Stimulated activated CD4-positive, alpha-beta T cell treated with anti-CD3 and anti-CD28 coated beads, Interleukin-1b, Interleukin-23, amount 100 ng/mL, for 4 hours (primary cell): Measurements from ENCODE around the gene HOXC9.
A peak's percentile ranks its signal among the peaks of the same experiment; 100 is the strongest.

Source experiments
- DNase-seq, 2 donors: peaks; one replicate each; pipeline ENCODE4 v3.0.0-alpha.2; 2020; ENCODE audit warnings: low read depth in 2 of 2

Gene HOXC9

GRCh38 chr12:54028314-54029201 is 28.6 kb downstream of the HOXC9 start, which contains the start of gene HOXC6:
Gene HOXC6 (plus strand): TSS chr12:54028440. CDS start chr12:54028522, 82 bp downstream.
- DNase-seq: no peak

DNA sequence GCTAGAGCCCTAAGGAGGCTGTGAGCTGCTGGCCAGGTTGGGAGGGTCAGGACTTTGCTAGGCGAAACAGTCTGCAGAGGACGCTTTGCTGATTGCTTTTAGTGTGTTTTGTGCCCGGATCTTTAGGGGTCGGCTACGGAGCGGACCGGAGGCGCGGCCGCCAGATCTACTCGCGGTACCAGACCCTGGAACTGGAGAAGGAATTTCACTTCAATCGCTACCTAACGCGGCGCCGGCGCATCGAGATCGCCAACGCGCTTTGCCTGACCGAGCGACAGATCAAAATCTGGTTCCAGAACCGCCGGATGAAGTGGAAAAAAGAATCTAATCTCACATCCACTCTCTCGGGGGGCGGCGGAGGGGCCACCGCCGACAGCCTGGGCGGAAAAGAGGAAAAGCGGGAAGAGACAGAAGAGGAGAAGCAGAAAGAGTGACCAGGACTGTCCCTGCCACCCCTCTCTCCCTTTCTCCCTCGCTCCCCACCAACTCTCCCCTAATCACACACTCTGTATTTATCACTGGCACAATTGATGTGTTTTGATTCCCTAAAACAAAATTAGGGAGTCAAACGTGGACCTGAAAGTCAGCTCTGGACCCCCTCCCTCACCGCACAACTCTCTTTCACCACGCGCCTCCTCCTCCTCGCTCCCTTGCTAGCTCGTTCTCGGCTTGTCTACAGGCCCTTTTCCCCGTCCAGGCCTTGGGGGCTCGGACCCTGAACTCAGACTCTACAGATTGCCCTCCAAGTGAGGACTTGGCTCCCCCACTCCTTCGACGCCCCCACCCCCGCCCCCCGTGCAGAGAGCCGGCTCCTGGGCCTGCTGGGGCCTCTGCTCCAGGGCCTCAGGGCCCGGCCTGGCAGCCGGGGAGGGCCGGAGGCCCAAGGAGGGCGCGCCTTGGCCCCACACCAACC is 29.8 kb downstream of the HOXC9 start:
- no peak for DNase-seq

DNA sequence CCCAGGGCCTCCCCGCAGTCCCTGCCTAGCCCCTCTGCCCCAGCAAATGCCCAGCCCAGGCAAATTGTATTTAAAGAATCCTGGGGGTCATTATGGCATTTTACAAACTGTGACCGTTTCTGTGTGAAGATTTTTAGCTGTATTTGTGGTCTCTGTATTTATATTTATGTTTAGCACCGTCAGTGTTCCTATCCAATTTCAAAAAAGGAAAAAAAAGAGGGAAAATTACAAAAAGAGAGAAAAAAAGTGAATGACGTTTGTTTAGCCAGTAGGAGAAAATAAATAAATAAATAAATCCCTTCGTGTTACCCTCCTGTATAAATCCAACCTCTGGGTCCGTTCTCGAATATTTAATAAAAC is 30.5 kb downstream of the HOXC9 start:
- no peak for DNase-seq

GRCh38 chr12:54030889-54031471 is 31.0 kb downstream of the HOXC9 start:
- no peak for DNase-seq

- DNase-seq: no peak
These were observed 31.5 kb downstream of the HOXC9 start for GRCh38 chr12:54031480-54031879.

- no peak for DNase-seq
These were observed 32.2 kb downstream of the HOXC9 start for GRCh38 chr12:54032086-54032619.

GRCh38 chr12:54032627-54033100 is 32.7 kb downstream of the HOXC9 start, which contains the start of gene HOXC5:
Gene HOXC5 (plus strand): TSS chr12:54033050. CDS start chr12:54033123, 73 bp downstream.
- peak; percentile 51 to 52 for DNase-seq

GRCh38 chr12:54033106-54033979 is 33.4 kb downstream of the HOXC9 start:
- no peak for DNase-seq

- DNase-seq: no peak
These were observed 34.2 kb downstream of the HOXC9 start for GRCh38 chr12:54033980-54034784.

- DNase-seq: no peak
These were observed 34.9 kb downstream of the HOXC9 start for GRCh38 chr12:54034785-54035310.

DNA sequence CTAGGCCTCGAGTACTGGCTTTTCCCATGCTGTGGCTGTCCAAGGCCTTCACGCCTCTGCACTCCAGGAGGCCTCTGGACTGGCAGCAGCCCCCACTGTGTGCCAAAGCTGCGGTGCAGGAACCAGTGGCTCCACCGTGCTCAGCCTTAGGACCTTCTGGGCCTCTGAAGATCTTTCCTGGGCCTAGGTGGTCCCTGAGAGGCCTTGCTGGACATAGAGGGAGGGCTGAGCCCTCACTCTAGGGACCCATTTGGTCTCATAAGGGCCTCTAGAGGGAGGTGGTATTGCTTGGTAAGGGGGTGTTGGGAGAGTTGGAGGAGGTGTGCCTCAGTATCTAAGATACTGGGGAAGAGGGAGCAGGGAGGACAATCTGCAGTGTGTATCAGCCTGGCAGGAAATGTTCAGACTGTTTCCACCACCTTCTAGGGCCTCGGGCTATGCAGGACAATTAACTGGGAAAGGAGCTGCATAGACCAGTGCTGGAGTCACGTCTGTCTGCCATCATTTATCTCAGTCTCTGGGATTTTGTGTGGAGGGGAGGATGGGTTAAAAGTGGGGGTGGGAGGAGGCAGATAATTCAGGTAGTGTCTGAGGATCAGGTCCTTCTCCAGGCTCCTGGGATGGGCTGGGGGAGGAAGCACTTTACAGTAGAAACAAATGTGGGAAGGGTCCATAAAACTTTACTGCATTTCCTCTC is 35.8 kb downstream of the HOXC9 start:
- no peak for DNase-seq

DNA sequence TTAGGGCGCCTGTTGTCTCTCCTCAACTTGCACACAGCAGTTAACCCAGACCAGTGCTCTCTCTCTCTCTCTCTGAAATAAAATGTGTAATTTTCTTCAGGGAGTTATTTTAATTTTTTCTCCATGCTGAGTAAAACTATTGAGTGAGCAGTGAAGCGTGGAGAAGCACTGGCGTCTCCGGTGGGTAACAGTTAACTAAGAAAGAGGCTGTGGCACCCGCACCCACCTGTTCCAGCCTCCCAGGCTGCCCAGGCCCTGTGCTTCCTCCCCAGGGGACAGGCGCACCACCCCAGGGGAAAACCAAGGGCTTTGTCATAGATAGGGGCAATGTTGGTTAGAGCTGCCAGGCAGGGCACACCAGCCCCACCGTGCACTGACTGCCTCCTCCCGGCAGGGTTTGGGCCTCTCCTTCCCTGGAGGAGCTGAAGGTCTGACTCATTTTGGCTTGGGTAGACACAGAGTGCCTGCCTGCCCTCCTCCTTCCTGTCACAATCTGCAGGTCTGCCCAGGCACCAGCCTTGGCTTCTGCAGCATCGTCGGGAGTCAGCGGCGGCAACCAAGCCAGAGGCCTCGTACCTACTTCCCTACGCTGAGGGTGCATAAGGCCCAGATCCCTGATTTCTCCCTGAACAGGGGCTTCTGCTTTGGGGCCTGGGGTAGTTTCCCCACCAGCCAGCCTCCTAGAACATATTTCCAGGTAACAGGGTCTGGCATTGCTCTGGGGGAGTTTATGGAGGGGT is 36.8 kb downstream of the HOXC9 start:
- no peak for DNase-seq

DNA sequence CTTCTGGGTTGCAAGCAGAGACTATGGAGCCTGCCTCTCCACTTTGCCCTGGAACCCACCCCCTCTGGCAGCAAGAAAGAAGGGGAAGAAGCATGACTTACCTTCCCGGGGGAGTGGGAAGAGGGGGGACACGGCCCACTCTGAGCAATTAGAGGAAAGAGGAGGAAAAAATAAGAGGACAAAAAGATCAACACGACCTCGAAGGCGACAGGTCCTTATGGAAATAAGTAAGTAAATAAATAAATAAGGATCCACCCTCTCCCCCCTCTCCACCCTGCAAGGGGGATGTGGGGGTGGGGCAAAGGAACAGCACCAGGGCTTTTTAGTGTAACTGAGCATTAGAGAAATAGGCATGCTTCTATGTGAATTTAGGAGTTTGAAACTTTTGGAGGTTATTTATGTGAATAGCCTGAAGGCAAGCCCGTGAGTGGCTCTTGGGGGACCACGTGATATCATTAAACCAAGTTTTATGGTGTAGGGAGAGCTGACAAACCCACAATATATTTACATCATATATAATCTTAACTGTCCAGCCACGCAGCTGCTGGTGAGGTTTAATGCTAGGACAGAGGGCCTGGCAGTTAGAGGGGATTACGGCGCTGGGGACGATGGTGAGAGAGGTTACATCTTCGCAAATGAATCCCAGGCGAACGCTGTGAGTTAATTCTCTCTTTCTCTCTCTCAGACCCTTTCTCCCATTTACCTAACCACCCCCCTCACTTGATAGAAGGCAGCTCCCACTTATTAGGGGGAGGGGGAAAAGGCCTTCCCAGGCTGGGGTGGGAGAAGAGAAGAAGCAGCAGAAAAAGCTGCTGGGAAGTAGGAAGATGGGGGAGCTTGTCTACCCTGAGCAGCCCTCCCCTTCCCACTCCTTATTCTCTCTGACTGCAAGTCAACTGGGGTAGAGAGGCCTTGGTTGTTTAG is 37.7 kb downstream of the HOXC9 start:
- DNase-seq: no peak

DNA sequence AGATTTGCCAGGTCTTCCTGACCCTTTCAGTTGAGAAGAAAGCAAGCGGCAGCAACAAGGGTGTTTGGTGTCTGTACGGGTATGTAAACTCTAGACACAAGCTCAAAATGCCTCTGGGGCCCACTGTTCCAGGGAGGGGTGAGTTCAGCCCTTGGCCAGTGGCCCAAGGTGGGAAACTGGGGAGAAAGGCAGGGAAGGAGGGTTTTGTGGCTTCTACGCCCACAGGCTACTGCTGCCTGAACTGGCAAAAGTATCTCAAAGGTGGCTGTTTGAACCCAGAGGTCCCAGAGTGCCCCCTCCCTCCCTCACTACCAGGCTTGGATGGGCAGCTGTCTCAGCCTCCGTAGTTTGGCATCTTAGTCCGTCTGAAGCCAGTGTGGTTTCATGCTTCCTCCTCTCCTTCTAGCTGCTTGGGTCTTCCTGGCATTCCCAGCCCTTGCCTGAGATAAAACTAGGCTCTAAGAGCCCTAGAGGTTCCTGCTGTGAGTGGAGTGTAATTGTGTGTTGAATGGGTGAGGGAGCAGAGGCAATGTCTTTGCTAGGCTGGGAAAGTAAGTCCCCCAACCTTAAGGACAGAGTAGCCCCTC is 38.4 kb downstream of the HOXC9 start:
- no peak for DNase-seq

DNA sequence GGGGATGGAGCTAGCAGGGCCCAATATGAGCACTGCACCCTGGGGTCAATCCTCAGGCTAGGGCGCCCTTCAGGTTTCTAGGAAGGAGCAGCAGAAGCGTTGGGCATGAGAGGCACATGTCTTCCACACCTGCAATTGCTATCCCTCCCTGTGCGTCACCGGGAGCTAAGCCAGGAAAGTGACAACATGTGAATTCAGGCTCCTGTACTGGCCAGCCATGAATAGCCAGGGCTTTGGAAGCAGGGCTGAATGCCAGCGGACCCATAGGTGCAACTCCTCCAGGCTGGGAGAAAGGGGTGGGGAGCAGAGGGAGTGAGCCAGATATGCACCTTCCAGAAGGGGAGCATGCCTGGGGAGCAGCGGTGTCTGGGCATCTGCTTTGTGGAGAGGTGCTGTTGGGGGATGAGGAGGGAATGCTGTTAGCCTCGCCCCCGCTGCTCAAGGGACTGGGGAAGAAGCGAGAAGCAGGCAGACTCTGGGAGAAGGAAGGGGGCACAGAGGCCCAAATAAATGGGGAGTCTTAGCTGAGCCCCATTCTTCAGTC is 39.0 kb downstream of the HOXC9 start:
- DNase-seq: no peak

- no peak for DNase-seq
These were observed 39.6 kb downstream of the HOXC9 start for GRCh38 chr12:54039417-54040147.
